GM23248 (cell line): ENCODE measurements around the gene CDH4. TPM values are rescaled to one million over a fixed set of nuclear protein-coding genes. Genes with fewer than 3 reads are reported as not detected.

Source experiments
- DNase-seq: peaks from one replicate; pipeline ENCODE4 v3.0.0-alpha.2; 2015
- H2AFZ ChIP-seq: fragments of 200-600 bp; sonication (generic); 2 replicates; pipeline ENCODE4 v1.6.1; 2016; ENCODE audit warnings: antibody characterized with exemption
- H3F3A ChIP-seq: fragments of 200-600 bp; sonication (generic); 2 replicates; pipeline ENCODE4 v1.6.1; 2016; ENCODE audit warnings: mild to moderate bottlenecking, antibody characterized with exemption, mixed run types; ENCODE audit not compliant: insufficient read depth
- H3K27ac ChIP-seq: fragments of 200-600 bp; sonication (generic); 2 replicates; pipeline ENCODE4 v1.5.1; 2016; ENCODE audit warnings: mild to moderate bottlenecking
- H3K27me3 ChIP-seq: fragments of 200-600 bp; sonication (generic); replicated peaks from 2 replicates; pipeline ENCODE4 v1.6.1; 2016; ENCODE audit warnings: mild to moderate bottlenecking; ENCODE audit not compliant: insufficient read depth
- H3K36me3 ChIP-seq: fragments of 200-600 bp; sonication (generic); 2 replicates; pipeline ENCODE4 v1.6.1; 2016; ENCODE audit warnings: low read depth, mild to moderate bottlenecking
- H3K4me1 ChIP-seq: fragments of 200-600 bp; sonication (generic); 2 replicates; pipeline ENCODE4 v1.6.1; 2016; ENCODE audit warnings: mild to moderate bottlenecking; ENCODE audit not compliant: insufficient read depth
- H3K4me2 ChIP-seq: fragments of 200-600 bp; sonication (generic); one replicate; pipeline ENCODE4 v1.6.1; 2016; ENCODE audit warnings: mild to moderate bottlenecking; ENCODE audit not compliant: unreplicated experiment
- H3K4me3 ChIP-seq: fragments of 200-600 bp; sonication (generic); 2 replicates; pipeline ENCODE4 v1.5.1; 2016; ENCODE audit warnings: mild to moderate bottlenecking
- H3K79me2 ChIP-seq: fragments of 200-600 bp; sonication (generic); 2 replicates; pipeline ENCODE4 v1.6.1; 2016; ENCODE audit warnings: mild to moderate bottlenecking; ENCODE audit not compliant: insufficient read depth
- H3K9ac ChIP-seq: fragments of 200-600 bp; sonication (generic); 2 replicates; pipeline ENCODE4 v1.6.1; 2016; ENCODE audit warnings: mild to moderate bottlenecking
- H3K9me2 ChIP-seq: fragments of 200-600 bp; sonication (generic); 2 replicates; pipeline ENCODE4 v1.6.1; 2016; ENCODE audit warnings: mixed run types, mild to moderate bottlenecking, moderate library complexity; ENCODE audit not compliant: insufficient read depth
- H3K9me3 ChIP-seq: fragments of 200-600 bp; sonication (generic); one replicate; pipeline ENCODE4 v1.6.1; 2017; ENCODE audit warnings: low read depth
- H4K20me1 ChIP-seq: fragments of 200-600 bp; sonication (generic); 2 replicates; pipeline ENCODE4 v1.6.0; 2016; ENCODE audit not compliant: insufficient read depth
- EZH2 ChIP-seq: fragments of 200-600 bp; sonication (generic); IDR thresholded peaks from 2 replicates; pipeline ENCODE4 v1.6.1; 2018; ENCODE audit warnings: antibody characterized with exemption, mild to moderate bottlenecking; ENCODE audit not compliant: insufficient read depth, poor library complexity, severe bottlenecking
- EZH2phosphoT487 ChIP-seq: fragments of 200-600 bp; sonication (generic); IDR thresholded peaks from 2 replicates; pipeline ENCODE4 v1.6.1; 2018; ENCODE audit warnings: antibody characterized with exemption, moderate library complexity, mild to moderate bottlenecking, low read depth; ENCODE audit not compliant: insufficient read depth
- WGBS, 2 experiments: methylation state at CpG; one replicate each; pipeline ENCODE4 v1.1.6; 2015 to 2017; ENCODE audit warnings: low lambda C conversion rate in 2 of 2, low coverage in 1 of 2; ENCODE audit errors: missing lambda C conversion rate in 2 of 2; 5-methylcytosine and 5-hydroxymethylcytosine counted together
- in situ Hi-C: fragments of 300-500 bp; cut with MboI; formaldehyde crosslinking; loops from 2 replicates; pipeline ENCODE4 v1.15.0; 2020
- polyA plus RNA-seq: library from polyadenylated mRNA; unstranded; fragments of >200 nt; fragmentation: Nextera tagmentation; extraction: Ambion mirVana; gene quantifications from 2 replicates; pipeline ENCODE4 v1.2.1, GENCODE V29; 2016
- total RNA-seq: library from RNA; depleted of rRNA; stranded (reverse); fragments of >200 nt; shearing (Covaris generic); gene quantifications from 2 replicates; pipeline ENCODE4 v1.2.3, GENCODE V29; 2014

The CDH4 gene
- total and polyA plus RNA-seq, 2 experiments from 2014 or later = 1.1 to 3.9 TPM

GRCh38 chr20:61502433-61502832 lies 250.4 kb downstream of the CDH4 start:
- Histone ChIP-seq H3K4me3 (no peak overlapping the region), H3K9ac (no peak overlapping the region), H3K4me2 (no peak overlapping the region), H3K27me3 (no peaks in the 10 kb centered on the region), H3K27ac (no peak overlapping the region), H4K20me1 (no peaks in the 10 kb centered on the region), H2AFZ (no peak overlapping the region), H3K9me3 (no peaks in the 10 kb centered on the region), H3F3A (no peaks in the 10 kb centered on the region), H3K79me2 (no peaks in the 10 kb centered on the region), H3K36me3 (no peaks in the 10 kb centered on the region), H3K9me2 (no peaks in the 10 kb centered on the region), H3K4me1 (no peaks in the 10 kb centered on the region)
- WGBS, 2 experiments = 54 to 64% methylated on average over 4 of the region's 4 CpGs
- TF ChIP-seq EZH2phosphoT487 (no peak), EZH2 (no peak)
- DNase-seq = peak; percentile 7
- in situ Hi-C loops = no loop called here

GRCh38 chr20:61503106-61503505 lies 251.0 kb downstream of the CDH4 start:
- no peak overlapping the region for H2AFZ ChIP-seq
- H3K79me2 ChIP-seq = no peaks in the 10 kb centered on the region
- no peak overlapping the region for H3K9ac ChIP-seq
- no peaks in the 10 kb centered on the region for H3K27me3 ChIP-seq
- H3K4me1 ChIP-seq = no peaks in the 10 kb centered on the region
- DNase-seq = no peak
- no peaks in the 10 kb centered on the region for H4K20me1 ChIP-seq
- no peaks in the 10 kb centered on the region for H3K9me2 ChIP-seq
- no peak for TF ChIP-seq EZH2
- TF ChIP-seq EZH2phosphoT487 = no peak
- in situ Hi-C loops = no loop called here
- no peak overlapping the region for H3K4me3 ChIP-seq
- WGBS, 2 experiments = 43 to 45% methylated on average over 7 of the region's 7 CpGs
- H3K9me3 ChIP-seq = no peaks in the 10 kb centered on the region
- no peak overlapping the region for H3K4me2 ChIP-seq
- H3F3A ChIP-seq = no peaks in the 10 kb centered on the region
- no peak overlapping the region for H3K27ac ChIP-seq
- no peaks in the 10 kb centered on the region for H3K36me3 ChIP-seq

GRCh38 chr20:61505508-61505907 lies 253.4 kb downstream of the CDH4 start:
- DNase-seq = no peak
- Histone ChIP-seq H3K4me2 (no peak overlapping the region), H2AFZ (no peak overlapping the region), H3K9me2 (no peaks in the 10 kb centered on the region), H3K27me3 (no peaks in the 10 kb centered on the region), H3K9me3 (no peaks in the 10 kb centered on the region), H4K20me1 (no peaks in the 10 kb centered on the region), H3K27ac (no peak overlapping the region), H3K4me3 (no peak overlapping the region), H3K36me3 (no peaks in the 10 kb centered on the region), H3K9ac (no peak overlapping the region), H3K79me2 (no peaks in the 10 kb centered on the region), H3K4me1 (no peaks in the 10 kb centered on the region), H3F3A (no peaks in the 10 kb centered on the region)
- TF ChIP-seq EZH2phosphoT487 (no peak), EZH2 (no peak)
- in situ Hi-C loops = no loop called here
- WGBS, 2 experiments = 35 to 39% methylated on average over 8 of the region's 8 CpGs

- Histone ChIP-seq H3K79me2 (no peaks in the 10 kb centered on the region), H3F3A (no peaks in the 10 kb centered on the region), H3K27ac (no peak overlapping the region), H2AFZ (no peak overlapping the region), H3K9me3 (no peaks in the 10 kb centered on the region), H3K9ac (no peak overlapping the region), H3K9me2 (no peaks in the 10 kb centered on the region), H3K4me2 (no peak overlapping the region), H3K27me3 (no peaks in the 10 kb centered on the region), H3K4me3 (no peak overlapping the region), H4K20me1 (no peaks in the 10 kb centered on the region), H3K36me3 (no peaks in the 10 kb centered on the region), H3K4me1 (no peaks in the 10 kb centered on the region)
- 59 to 61% methylated on average over 11 of the region's 11 CpGs for WGBS, 2 experiments
- DNase-seq = no peak
- in situ Hi-C loops = no loop called here
- TF ChIP-seq EZH2phosphoT487 = no peak
- TF ChIP-seq EZH2 = no peak
Measured at GRCh38 chr20:61507778-61508177, 255.7 kb downstream of the CDH4 start.
